Body of pancreas (tissue), 4 donors: Measurements from ENCODE around the gene PPM1A.

Experiments used
- CTCF ChIP-seq, 7 experiments: fragments of 450-650 bp in 4 of 7; fragments of 200-600 bp in 3 of 7; sonication (generic) in 3 of 7; IDR thresholded peaks; one replicate each; pipeline ENCODE4 v1.5.1; 2016 to 2019; ENCODE audit warnings: antibody characterized with exemption in 7 of 7
- POLR2A ChIP-seq, 3 donors: fragments of 450-650 bp; IDR thresholded peaks; one replicate each; pipeline ENCODE4 v1.6.1; 2016; ENCODE audit warnings: antibody characterized with exemption in 3 of 3, mild to moderate bottlenecking in 2 of 3

- no peak for TF ChIP-seq CTCF (IDR thresholded peaks at IDR 0.05)
- no peak for TF ChIP-seq POLR2A (IDR thresholded peaks at IDR 0.05)
Measured at GRCh38 chr14:60273956-60274355, 24.9 kb downstream of the PPM1A start.
